GM21723 (cell line): ENCODE results near the gene CUEDC2.

Source experiments
- ATAC-seq: cut with Tn5 transposase; IDR thresholded peaks from one replicate; pipeline ENCODE4 v1.9.1; 2021; ENCODE audit warnings: mild to moderate bottlenecking, moderate library complexity; ENCODE audit not compliant: unreplicated experiment

Gene CUEDC2

GRCh38 chr10:102425444-102425843, 6.9 kb downstream of the CUEDC2 start:
- ATAC-seq, result no peak

GRCh38 chr10:102424916-102425315, 7.5 kb downstream of the CUEDC2 start:
- ATAC-seq, result no peak

GRCh38 chr10:102424145-102424544, 8.2 kb downstream of the CUEDC2 start:
- no peak for ATAC-seq

- ATAC-seq, result no peak
Observed at GRCh38 chr10:102423372-102423968, 8.9 kb downstream of the CUEDC2 start.

- peak; percentile 31 for ATAC-seq
Observed at GRCh38 chr10:102422545-102423129, 9.7 kb downstream of the CUEDC2 start.

GRCh38 chr10:102421757-102422512, 10.4 kb downstream of the CUEDC2 start:
- peak; percentile 4 for ATAC-seq

- ATAC-seq, result no peak
Observed at GRCh38 chr10:102421507-102421756, 10.9 kb downstream of the CUEDC2 start.

- peak; percentile 62 for ATAC-seq
Observed at GRCh38 chr10:102420714-102421506, 11.5 kb downstream of the CUEDC2 start, which contains the start of gene FBXL15. FBXL15 (plus strand) TSS chr10:102420836; CDS start chr10:102421130, 294 bp downstream.

- peak; percentile 1 for ATAC-seq
Observed at GRCh38 chr10:102420181-102420713, 12.1 kb downstream of the CUEDC2 start.

GRCh38 chr10:102419269-102420180, 12.8 kb downstream of the CUEDC2 start:
- ATAC-seq, result no peak

- ATAC-seq, result no peak
Observed at GRCh38 chr10:102418622-102419268, 13.6 kb downstream of the CUEDC2 start, which contains the start of gene PSD. PSD (minus strand) TSS chr10:102418785; CDS start chr10:102417038, 1,747 bp downstream.

- ATAC-seq, result no peak
Observed at GRCh38 chr10:102416695-102417094, 15.7 kb downstream of the CUEDC2 start.

- ATAC-seq, result no peak
Observed at GRCh38 chr10:102416283-102416682, 16.1 kb downstream of the CUEDC2 start.

- no peak for ATAC-seq
Observed at GRCh38 chr10:102414749-102415148, 17.6 kb downstream of the CUEDC2 start.

- no peak for ATAC-seq
Observed at GRCh38 chr10:102413806-102414561, 18.4 kb downstream of the CUEDC2 start.

- ATAC-seq, result no peak
Observed at GRCh38 chr10:102413053-102413705, 19.2 kb downstream of the CUEDC2 start.

- no peak for ATAC-seq
Observed at GRCh38 chr10:102412293-102412692, 20.1 kb downstream of the CUEDC2 start.
